Measurements from ENCODE around the gene ITGB2. TPM values are rescaled to one million over a fixed set of nuclear protein-coding genes. Genes with fewer than 3 reads are reported as not detected.
A peak's percentile ranks its signal among the peaks of the same experiment; 100 is the strongest.

Gene ITGB2
- total RNA-seq, 2 donors from 2014 or later, result 161 to 166 TPM

DNA sequence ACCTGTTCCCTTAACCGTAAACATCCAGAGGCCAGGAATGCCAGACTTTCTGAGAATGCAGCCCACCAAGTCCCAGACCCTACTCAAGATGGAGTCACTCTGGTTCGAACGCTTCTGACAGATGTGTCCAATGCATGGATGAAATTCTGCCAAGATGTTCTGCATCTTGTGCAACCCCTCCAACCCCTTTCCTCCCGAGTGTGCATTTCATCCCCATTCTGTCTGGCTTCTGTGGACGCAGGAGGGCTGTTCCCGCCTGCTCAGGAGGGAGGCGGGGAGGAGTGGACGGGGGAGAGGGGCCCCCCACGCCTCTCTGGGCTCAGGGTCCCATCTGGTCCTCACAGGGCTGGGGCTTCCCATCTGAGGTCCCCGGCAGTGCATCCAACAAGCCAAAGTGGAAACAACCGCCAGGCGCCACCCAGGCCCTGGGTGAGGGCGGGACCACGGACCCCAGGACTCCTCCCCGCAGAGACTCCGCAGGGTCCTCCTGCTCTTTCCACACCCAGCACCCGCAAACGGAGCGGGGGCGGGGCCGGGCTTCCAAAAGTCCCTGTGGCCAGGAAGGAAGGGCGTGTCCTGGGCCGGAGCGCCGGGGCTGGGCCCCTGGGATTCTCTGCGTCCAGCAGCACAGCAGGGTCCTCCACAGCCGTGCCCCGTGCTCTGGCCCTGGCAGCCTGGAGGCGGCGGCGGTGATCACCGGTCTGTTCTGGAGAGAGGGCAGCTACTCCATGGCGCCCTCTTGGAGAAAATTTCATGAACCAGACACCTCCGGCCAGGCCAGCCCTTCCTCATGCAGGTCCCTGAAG, 75.1 kb downstream of the ITGB2 start:
- peaks cover 20% of the 10 kb centered on the region for H3K36me3 ChIP-seq
- H3K4me3 ChIP-seq, result peak overlapping the region; percentile 68
- no peaks in the 10 kb centered on the region for H3K27me3 ChIP-seq (replicated peaks; ENCODE audit: insufficient read depth)
- TF ChIP-seq, protein P1, sequence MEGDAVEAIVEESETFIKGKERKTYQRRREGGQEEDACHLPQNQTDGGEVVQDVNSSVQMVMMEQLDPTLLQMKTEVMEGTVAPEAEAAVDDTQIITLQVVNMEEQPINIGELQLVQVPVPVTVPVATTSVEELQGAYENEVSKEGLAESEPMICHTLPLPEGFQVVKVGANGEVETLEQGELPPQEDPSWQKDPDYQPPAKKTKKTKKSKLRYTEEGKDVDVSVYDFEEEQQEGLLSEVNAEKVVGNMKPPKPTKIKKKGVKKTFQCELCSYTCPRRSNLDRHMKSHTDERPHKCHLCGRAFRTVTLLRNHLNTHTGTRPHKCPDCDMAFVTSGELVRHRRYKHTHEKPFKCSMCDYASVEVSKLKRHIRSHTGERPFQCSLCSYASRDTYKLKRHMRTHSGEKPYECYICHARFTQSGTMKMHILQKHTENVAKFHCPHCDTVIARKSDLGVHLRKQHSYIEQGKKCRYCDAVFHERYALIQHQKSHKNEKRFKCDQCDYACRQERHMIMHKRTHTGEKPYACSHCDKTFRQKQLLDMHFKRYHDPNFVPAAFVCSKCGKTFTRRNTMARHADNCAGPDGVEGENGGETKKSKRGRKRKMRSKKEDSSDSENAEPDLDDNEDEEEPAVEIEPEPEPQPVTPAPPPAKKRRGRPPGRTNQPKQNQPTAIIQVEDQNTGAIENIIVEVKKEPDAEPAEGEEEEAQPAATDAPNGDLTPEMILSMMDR (IDR thresholded peaks at IDR 0.05), result no peak
- no peak overlapping the region for H3K27ac ChIP-seq
- no peak for ATAC-seq (ENCODE audit: insufficient number of reproducible peaks, low FRiP score, low read depth)
- no peaks in the 10 kb centered on the region for H3K9me3 ChIP-seq
- no peak for DNase-seq (ENCODE audit: low spot score)
- H3K4me1 ChIP-seq (ENCODE audit: control insufficient read depth in 1 of 2, low read depth in 2 of 2), result peaks cover 15 to 19% of the 10 kb centered on the region in 2 donors

DNA sequence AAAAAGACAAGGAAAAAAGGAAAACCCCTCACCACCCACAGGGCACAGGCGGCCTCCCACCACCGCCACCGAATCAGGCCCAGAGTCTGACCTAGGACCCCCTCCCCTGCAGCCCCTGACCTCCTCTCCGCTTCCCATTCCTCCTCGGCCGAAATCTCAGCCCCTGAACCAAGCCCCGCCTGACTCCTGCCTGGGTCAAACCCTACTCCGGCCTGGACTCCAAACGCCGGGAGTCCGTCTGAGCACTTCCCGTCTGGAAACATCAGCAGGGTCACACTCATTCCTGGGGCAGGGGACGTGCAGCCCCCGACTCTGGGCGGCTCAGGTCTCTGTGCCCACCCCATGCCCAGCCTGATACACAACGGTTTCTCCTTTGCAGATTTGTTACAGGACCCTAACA, 76.4 kb downstream of the ITGB2 start:
- Histone ChIP-seq H3K36me3 (peaks cover 6% of the 10 kb centered on the region), H3K4me1 (ENCODE audit: control insufficient read depth in 1 of 2, low read depth in 2 of 2) (peaks cover 15 to 19% of the 10 kb centered on the region in 2 donors), H3K27ac (no peak overlapping the region), H3K9me3 (no peaks in the 10 kb centered on the region), H3K27me3 (replicated peaks; ENCODE audit: insufficient read depth) (no peaks in the 10 kb centered on the region), H3K4me3 (no peak overlapping the region)
- TF ChIP-seq, protein P1 (IDR thresholded peaks at IDR 0.05), result no peak
- no peak for DNase-seq (ENCODE audit: low spot score)
- ATAC-seq (ENCODE audit: insufficient number of reproducible peaks, low FRiP score, low read depth), result no peak

DNA sequence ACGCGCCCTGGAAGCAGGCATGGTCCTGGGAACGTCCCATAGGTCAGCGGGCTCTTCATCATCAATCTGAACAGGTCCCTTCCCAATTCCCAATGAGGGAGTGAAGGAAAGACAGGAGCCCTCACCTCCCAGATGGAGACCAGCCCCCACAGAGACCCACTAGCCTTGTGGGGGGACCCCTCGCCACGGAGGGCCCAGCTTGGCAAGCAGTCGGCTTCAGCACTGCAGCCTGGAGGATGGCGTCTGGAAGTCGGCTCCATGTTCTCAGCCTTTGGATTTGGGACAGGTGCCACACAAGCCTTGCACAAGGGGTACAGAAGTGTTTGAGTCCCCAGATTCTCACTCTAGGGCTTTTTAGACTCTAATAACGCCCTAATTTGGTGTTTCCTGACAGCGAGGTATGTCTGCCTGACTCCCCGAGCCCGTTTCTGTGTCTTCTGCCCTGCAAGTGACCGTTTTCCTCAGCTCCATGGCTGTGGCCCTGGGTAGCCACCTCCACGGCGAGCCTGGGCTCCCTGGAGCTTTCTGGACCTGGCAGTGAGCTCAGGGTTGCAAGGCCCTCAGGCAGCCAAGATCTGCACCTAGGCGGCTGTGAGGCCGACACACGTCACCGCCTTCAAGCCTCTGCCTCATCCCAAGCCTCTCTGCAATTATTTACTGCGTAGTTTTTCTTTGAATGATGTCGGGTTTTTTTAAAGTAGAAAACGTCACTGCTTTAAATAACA, 77.8 kb downstream of the ITGB2 start:
- no peak for ATAC-seq (ENCODE audit: insufficient number of reproducible peaks, low FRiP score, low read depth)
- no peak overlapping the region for H3K4me3 ChIP-seq
- H3K9me3 ChIP-seq, result no peaks in the 10 kb centered on the region
- no peaks in the 10 kb centered on the region for H3K36me3 ChIP-seq
- H3K4me1 ChIP-seq (ENCODE audit: control insufficient read depth in 1 of 2, low read depth in 2 of 2), result peaks cover 15 to 19% of the 10 kb centered on the region in 2 donors
- DNase-seq (ENCODE audit: low spot score), result no peak
- no peak overlapping the region for H3K27ac ChIP-seq
- H3K27me3 ChIP-seq (replicated peaks; ENCODE audit: insufficient read depth), result no peaks in the 10 kb centered on the region
- TF ChIP-seq, protein P1 (IDR thresholded peaks at IDR 0.05), result no peak

DNA sequence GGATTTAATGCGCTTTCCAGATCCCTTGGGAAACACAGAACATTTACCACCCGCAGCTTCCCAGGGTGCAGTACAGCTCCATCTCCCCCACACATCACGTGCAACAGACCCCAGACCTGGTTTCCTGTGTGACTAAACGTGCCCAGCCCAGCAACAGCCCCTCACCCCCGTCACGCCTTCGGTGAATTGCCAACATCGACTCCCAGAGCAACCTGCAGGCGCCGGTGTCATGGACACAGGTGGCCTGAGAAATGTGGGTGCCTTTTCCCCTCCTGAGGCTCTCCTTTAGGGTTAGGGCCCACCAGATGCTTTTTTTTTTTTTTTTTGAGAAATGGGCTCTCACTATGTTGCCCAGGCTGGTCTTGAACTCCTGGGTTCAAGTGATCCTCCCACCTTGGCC, 78.6 kb downstream of the ITGB2 start:
- Histone ChIP-seq H3K36me3 (no peaks in the 10 kb centered on the region), H3K9me3 (no peaks in the 10 kb centered on the region), H3K4me1 (ENCODE audit: control insufficient read depth in 1 of 2, low read depth in 2 of 2) (peaks cover 15 to 18% of the 10 kb centered on the region in 2 donors), H3K27me3 (replicated peaks; ENCODE audit: insufficient read depth) (no peaks in the 10 kb centered on the region), H3K27ac (no peak overlapping the region), H3K4me3 (no peak overlapping the region)
- TF ChIP-seq, protein P1 (IDR thresholded peaks at IDR 0.05), result no peak
- DNase-seq (ENCODE audit: low spot score), result no peak
- ATAC-seq (ENCODE audit: insufficient number of reproducible peaks, low FRiP score, low read depth), result no peak

DNA sequence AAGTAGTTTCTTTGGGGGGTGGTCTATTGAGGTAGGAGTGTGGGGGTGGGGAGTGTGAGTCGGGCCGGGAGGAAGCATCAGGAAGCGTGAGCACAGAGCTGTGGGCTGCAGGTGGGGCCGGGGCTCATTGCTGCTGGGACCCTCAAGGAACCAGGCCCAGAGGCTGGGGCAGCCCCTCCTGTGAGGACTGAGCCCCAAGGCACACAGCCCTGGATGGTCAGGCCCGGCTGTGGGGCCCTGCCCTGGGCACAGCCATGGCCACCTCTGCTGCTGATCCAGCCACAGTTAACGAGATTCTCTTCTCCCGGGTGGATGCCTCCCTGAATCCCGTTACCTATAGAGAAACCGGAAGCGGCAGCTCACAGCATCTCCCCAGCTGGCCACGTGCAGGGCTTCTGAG, 79.9 kb downstream of the ITGB2 start:
- peaks cover 3 to 4% of the 10 kb centered on the region in 2 donors for H3K4me1 ChIP-seq (ENCODE audit: control insufficient read depth in 1 of 2, low read depth in 2 of 2)
- H3K36me3 ChIP-seq, result no peaks in the 10 kb centered on the region
- no peaks in the 10 kb centered on the region for H3K9me3 ChIP-seq
- H3K4me3 ChIP-seq, result no peak overlapping the region
- TF ChIP-seq, protein P1 (IDR thresholded peaks at IDR 0.05), result no peak
- DNase-seq (ENCODE audit: low spot score) (no peak), ATAC-seq (ENCODE audit: insufficient number of reproducible peaks, low FRiP score, low read depth) (no peak)
- H3K27me3 ChIP-seq (replicated peaks; ENCODE audit: insufficient read depth), result no peaks in the 10 kb centered on the region
- no peak overlapping the region for H3K27ac ChIP-seq
